HepG2 (cell line): ENCODE results near the gene PLD1. TPM values are rescaled to one million over a fixed set of nuclear protein-coding genes. Genes with fewer than 3 reads are reported as not detected.

ENCODE experiments used
- BORCS8-MEF2B ChIP-seq: sonication (generic); formaldehyde crosslinking; IDR thresholded peaks from 2 replicates; pipeline ENCODE4 v1.8.0; 2022; ENCODE audit warnings: mild to moderate bottlenecking, missing genetic modification reagents
- CAMTA2 ChIP-seq: sonication (generic); formaldehyde crosslinking; IDR thresholded peaks from 2 replicates; pipeline ENCODE4 v1.4.0; 2020; ENCODE audit warnings: mild to moderate bottlenecking, missing genetic modification reagents, borderline replicate concordance
- DDIT3 ChIP-seq: sonication (generic); formaldehyde crosslinking; IDR thresholded peaks from 2 replicates; pipeline ENCODE4 v1.4.0; 2020; ENCODE audit warnings: mild to moderate bottlenecking, missing genetic modification reagents
- FOXC1 ChIP-seq: sonication (generic); formaldehyde crosslinking; IDR thresholded peaks from 2 replicates; pipeline ENCODE4 v1.8.0; 2022; ENCODE audit warnings: mild to moderate bottlenecking, missing genetic modification reagents, borderline replicate concordance
- FOXK1 ChIP-seq: sonication (generic); formaldehyde crosslinking; IDR thresholded peaks from 2 replicates; pipeline ENCODE4 v1.4.0; 2020; ENCODE audit warnings: low read depth, missing genetic modification reagents, borderline replicate concordance
- HNF4G ChIP-seq, 2 experiments: sonication (generic) in 1 of 2; formaldehyde crosslinking in 1 of 2; IDR thresholded peaks; 2 replicates each; pipeline versions ENCODE4 v1.4.0 to v1.6.1; 2011 to 2020; ENCODE audit warnings: borderline replicate concordance in 2 of 2, low read depth in 2 of 2, mild to moderate bottlenecking in 2 of 2, low read length in 1 of 2, missing genetic modification reagents in 1 of 2, moderate library complexity in 1 of 2
- IRF2 ChIP-seq: IDR thresholded peaks from 2 replicates; pipeline ENCODE4 v1.6.1; 2018; ENCODE audit warnings: missing genetic modification reagents, missing compliant biosample characterization
- JARID2 ChIP-seq: sonication (generic); formaldehyde crosslinking; IDR thresholded peaks from 2 replicates; pipeline ENCODE4 v1.8.1; 2023; ENCODE audit warnings: missing genetic modification reagents, inconsistent platforms; ENCODE audit not compliant: insufficient replicate concordance
- KDM1A ChIP-seq: IDR thresholded peaks from 2 replicates; pipeline ENCODE4 v1.6.1; 2016; ENCODE audit warnings: missing compliant biosample characterization
- KDM6A ChIP-seq: IDR thresholded peaks from 2 replicates; pipeline ENCODE4 v1.6.1; 2016; ENCODE audit warnings: low read depth
- MYC ChIP-seq: sonication (generic); formaldehyde crosslinking; IDR thresholded peaks from 2 replicates; pipeline ENCODE4 v1.9.0; 2021; ENCODE audit warnings: missing genetic modification reagents, borderline replicate concordance
- PHF21A ChIP-seq: sonication (generic); formaldehyde crosslinking; IDR thresholded peaks from 2 replicates; pipeline ENCODE4 v1.5.0; 2020; ENCODE audit warnings: mild to moderate bottlenecking, missing genetic modification reagents
- RFX1 ChIP-seq: fragments of 450-650 bp; IDR thresholded peaks from 2 replicates; pipeline ENCODE4 v1.6.1; 2017
- RXRA ChIP-seq: sonication (generic); formaldehyde crosslinking; IDR thresholded peaks from 2 replicates; pipeline ENCODE4 v1.5.1; 2020; ENCODE audit warnings: missing genetic modification reagents
- SRSF9 ChIP-seq: fragments of 200-400 bp; formaldehyde crosslinking; IDR thresholded peaks from 2 replicates; pipeline ENCODE4 v1.6.1; 2018; ENCODE audit warnings: borderline replicate concordance, mild to moderate bottlenecking, low read depth, low read length; ENCODE audit not compliant: insufficient read depth, poor library complexity, severe bottlenecking
- TBX3 ChIP-seq: fragments of 450-650 bp; IDR thresholded peaks from 2 replicates; pipeline ENCODE4 v1.6.1; 2017; ENCODE audit warnings: antibody characterized with exemption, mild to moderate bottlenecking, inconsistent platforms, borderline replicate concordance
- ZNF18 ChIP-seq: sonication (generic); formaldehyde crosslinking; IDR thresholded peaks from 2 replicates; pipeline ENCODE4 v1.8.0; 2022; ENCODE audit warnings: mild to moderate bottlenecking, missing genetic modification reagents; ENCODE audit not compliant: insufficient replicate concordance
- ZNF44 ChIP-seq: sonication (generic); formaldehyde crosslinking; IDR thresholded peaks from 2 replicates; pipeline ENCODE4 v1.5.1; 2020; ENCODE audit warnings: mild to moderate bottlenecking, missing genetic modification reagents
- ZNF441 ChIP-seq: sonication (generic); formaldehyde crosslinking; IDR thresholded peaks from 2 replicates; pipeline ENCODE4 v1.7.0; 2021; ENCODE audit warnings: missing genetic modification reagents, borderline replicate concordance
- ZNF552 ChIP-seq: sonication (generic); formaldehyde crosslinking; IDR thresholded peaks from 2 replicates; pipeline ENCODE4 v1.9.0; 2022; ENCODE audit warnings: missing genetic modification reagents, mild to moderate bottlenecking, borderline replicate concordance
- ZNF615 ChIP-seq: sonication (generic); formaldehyde crosslinking; IDR thresholded peaks from 2 replicates; pipeline ENCODE4 v1.5.0; 2020; ENCODE audit warnings: mild to moderate bottlenecking, missing genetic modification reagents, borderline replicate concordance
- ZNF720 ChIP-seq: sonication (generic); formaldehyde crosslinking; IDR thresholded peaks from 2 replicates; pipeline ENCODE4 v1.4.0; 2020; ENCODE audit warnings: missing genetic modification reagents
- ZZZ3 ChIP-seq: sonication (generic); formaldehyde crosslinking; IDR thresholded peaks from 2 replicates; pipeline ENCODE4 v1.4.0; 2020; ENCODE audit warnings: missing genetic modification reagents, mild to moderate bottlenecking, borderline replicate concordance
- polyA plus RNA-seq, 8 experiments: library from polyadenylated mRNA; depleted of rRNA in 3 of 8; stranded (reverse) in 7 of 8; unstranded in 1 of 8; fragments of >200 nt; fragmentation: Illumina TruSeq in 4 of 8; extraction: Trizol in 4 of 8; gene quantifications; 2 replicates each; pipeline versions ENCODE4 v1.2.1 to v1.2.3, GENCODE V29; 2011 to 2016; ENCODE audit warnings: low read depth in 4 of 8, missing spikeins in 1 of 8, mixed read lengths in 1 of 8; ENCODE audit not compliant: insufficient read depth in 1 of 8
- total RNA-seq, 5 experiments: library from RNA; depleted of rRNA; stranded (reverse); fragments of >200 nt; fragmentation: Illumina TruSeq; extraction: Trizol; gene quantifications; 2 replicates each; pipeline ENCODE4 v1.2.3, GENCODE V29; 2016; ENCODE audit warnings: low read depth in 1 of 5
- TF ChIP-seq, protein P1 (sequence below): sonication (generic); formaldehyde crosslinking; IDR thresholded peaks from 2 replicates; pipeline ENCODE4 v1.4.0; 2020; ENCODE audit warnings: missing genetic modification reagents
- TF ChIP-seq, protein P2 (sequence below): sonication (generic); formaldehyde crosslinking; IDR thresholded peaks from 2 replicates; pipeline ENCODE4 v1.5.1; 2020; ENCODE audit warnings: mild to moderate bottlenecking, missing genetic modification reagents, moderate library complexity

The PLD1 gene
- total and polyA plus RNA-seq, 2 of the 13 experiments (the other 11 are each of a cell fraction or from before 2014, with no cell fraction given): 27.1 to 59.4 TPM

GRCh38 chr3:171845481-171846284 lies 35.4 kb upstream of the PLD1 start (continued):
- TF ChIP-seq PHF21A (CRISPR knock-in tag) (0 out of 2 replicates have a peak, but pooled peaks have one; percentile 53), FOXC1 (CRISPR knock-in tag) (no peak), RXRA (CRISPR knock-in tag) (no peak), ZNF720 (no peak), ZNF552 (CRISPR knock-in tag) (no peak), IRF2 (CRISPR knock-in tag) (no peak), HNF4G (IDR thresholded peaks at IDR 0.05; ENCODE audit: borderline replicate concordance, low read depth, low read length) (no peak; the same call in 1 of the 2 replicates), HNF4G (CRISPR knock-in tag; IDR thresholded peaks at IDR 0.05; ENCODE audit: borderline replicate concordance, low read depth) (no peak), ZNF615 (no peak), TBX3 (no peak), CAMTA2 (CRISPR knock-in tag) (no peak), MYC (CRISPR knock-in tag) (no peak), RFX1 (no peak), KDM6A (CRISPR knock-in tag) (no peak), BORCS8-MEF2B (no peak), ZZZ3 (no peak), ZNF44 (no peak), KDM1A (peak; percentile 67), DDIT3 (CRISPR knock-in tag) (no peak), JARID2 (no peak), FOXK1 (no peak), ZNF18 (CRISPR knock-in tag) (no peak), ZNF441 (CRISPR knock-in tag) (no peak), SRSF9 (no peak)
- TF ChIP-seq, protein P1, sequence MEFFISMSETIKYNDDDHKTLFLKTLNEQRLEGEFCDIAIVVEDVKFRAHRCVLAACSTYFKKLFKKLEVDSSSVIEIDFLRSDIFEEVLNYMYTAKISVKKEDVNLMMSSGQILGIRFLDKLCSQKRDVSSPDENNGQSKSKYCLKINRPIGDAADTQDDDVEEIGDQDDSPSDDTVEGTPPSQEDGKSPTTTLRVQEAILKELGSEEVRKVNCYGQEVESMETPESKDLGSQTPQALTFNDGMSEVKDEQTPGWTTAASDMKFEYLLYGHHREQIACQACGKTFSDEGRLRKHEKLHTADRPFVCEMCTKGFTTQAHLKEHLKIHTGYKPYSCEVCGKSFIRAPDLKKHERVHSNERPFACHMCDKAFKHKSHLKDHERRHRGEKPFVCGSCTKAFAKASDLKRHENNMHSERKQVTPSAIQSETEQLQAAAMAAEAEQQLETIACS (CRISPR knock-in tag): no peak
- TF ChIP-seq, protein P2, sequence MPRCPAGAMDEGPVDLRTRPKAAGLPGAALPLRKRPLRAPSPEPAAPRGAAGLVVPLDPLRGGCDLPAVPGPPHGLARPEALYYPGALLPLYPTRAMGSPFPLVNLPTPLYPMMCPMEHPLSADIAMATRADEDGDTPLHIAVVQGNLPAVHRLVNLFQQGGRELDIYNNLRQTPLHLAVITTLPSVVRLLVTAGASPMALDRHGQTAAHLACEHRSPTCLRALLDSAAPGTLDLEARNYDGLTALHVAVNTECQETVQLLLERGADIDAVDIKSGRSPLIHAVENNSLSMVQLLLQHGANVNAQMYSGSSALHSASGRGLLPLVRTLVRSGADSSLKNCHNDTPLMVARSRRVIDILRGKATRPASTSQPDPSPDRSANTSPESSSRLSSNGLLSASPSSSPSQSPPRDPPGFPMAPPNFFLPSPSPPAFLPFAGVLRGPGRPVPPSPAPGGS: no peak
